HFFc6 (cell line): ENCODE data around the gene GSPT1. TPM values are rescaled to one million over a fixed set of nuclear protein-coding genes. Genes with fewer than 3 reads are reported as not detected.
"Not testable (repeated sequence)": the region's sequence is repeated elsewhere in the genome, so short reads cannot be mapped to it uniquely, and the experiment has no call there.

Experiments used
- DNase-seq: peaks from one replicate; pipeline ENCODE4 v3.0.0-alpha.2; 2018
- H3K27ac Mint-ChIP-seq: 2 replicates; pipeline ENCODE4 v1.8.0; 2020; ENCODE audit warnings: mild to moderate bottlenecking, mixed read lengths
- H3K27me3 Mint-ChIP-seq: 2 replicates; pipeline ENCODE4 v1.8.0; 2021; ENCODE audit warnings: mild to moderate bottlenecking, moderate library complexity, mixed read lengths; ENCODE audit not compliant: insufficient read depth
- H3K36me3 Mint-ChIP-seq: 2 replicates; pipeline ENCODE4 v1.8.0; 2021; ENCODE audit warnings: low read depth, mixed read lengths
- H3K4me1 Mint-ChIP-seq: 2 replicates; pipeline ENCODE4 v1.8.0; 2020; ENCODE audit warnings: low read depth, mixed read lengths
- H3K4me3 Mint-ChIP-seq: 2 replicates; pipeline ENCODE4 v1.8.0; 2020; ENCODE audit warnings: mild to moderate bottlenecking, moderate library complexity, mixed read lengths
- H3K9me3 Mint-ChIP-seq: 2 replicates; pipeline ENCODE4 v1.8.0; 2020; ENCODE audit warnings: mild to moderate bottlenecking, mixed read lengths
- CTCF ChIP-seq: fragments of 200-600 bp; sonication (generic); IDR thresholded peaks from 2 replicates; pipeline ENCODE4 v1.5.0; 2021; ENCODE audit warnings: antibody characterized with exemption, mild to moderate bottlenecking
- total RNA-seq, 6 experiments: library from RNA; stranded (reverse); fragmentation: NEBNext Ultra II Directional; extraction: Animal tissue kit (Norgen Biotek cat#: 25700); gene quantifications; 2 replicates in 1 of 6; 3 replicates in 5 of 6; pipeline ENCODE4 v1.2.3, GENCODE V29; 2021

The GSPT1 gene
- total RNA-seq, 6 experiments from 2014 or later: 187 to 221 (median 211) TPM

GRCh38 chr16:11836650-11837244, 79.0 kb downstream of the GSPT1 start:
- peaks cover 33% of the 10 kb centered on the region for H3K4me1 Mint-ChIP-seq
- DNase-seq: peak; percentile 83
- no peaks in the 10 kb centered on the region; the same call in 1 of the 2 replicates for H3K9me3 Mint-ChIP-seq
- H3K27ac Mint-ChIP-seq: peak overlapping the region; percentile 86
- peaks cover 32% of the 10 kb centered on the region for H3K36me3 Mint-ChIP-seq
- H3K27me3 Mint-ChIP-seq: peaks cover 8% of the 10 kb centered on the region; the same call in 1 of the 2 replicates
- no peak for TF ChIP-seq CTCF
- H3K4me3 Mint-ChIP-seq: peak overlapping the region; percentile 54

GRCh38 chr16:11835891-11836649, 79.7 kb downstream of the GSPT1 start:
- Mint-ChIP-seq H3K9me3 (no peaks in the 10 kb centered on the region; the same call in 1 of the 2 replicates), H3K4me3 (peak overlapping the region; percentile 54), H3K4me1 (peaks cover 33% of the 10 kb centered on the region), H3K27ac (peak overlapping the region; percentile 86), H3K27me3 (peaks cover 8% of the 10 kb centered on the region; the same call in 1 of the 2 replicates), H3K36me3 (peaks cover 27% of the 10 kb centered on the region)
- peak; percentile 64 for DNase-seq
- TF ChIP-seq CTCF: no peak

GRCh38 chr16:11835309-11835708, 80.4 kb downstream of the GSPT1 start:
- H3K27ac Mint-ChIP-seq: no peak overlapping the region

GRCh38 chr16:11833951-11834695, 81.6 kb downstream of the GSPT1 start:
- Mint-ChIP-seq H3K27ac (no peak overlapping the region), H3K36me3 (peaks cover 13% of the 10 kb centered on the region), H3K9me3 (no peaks in the 10 kb centered on the region; the same call in 1 of the 2 replicates), H3K4me1 (peaks cover 33% of the 10 kb centered on the region), H3K27me3 (peaks cover 8% of the 10 kb centered on the region; the same call in 1 of the 2 replicates), H3K4me3 (no peak overlapping the region)
- peak; percentile 28 for DNase-seq
- TF ChIP-seq CTCF: no peak

More at GRCh38 chr16:11835309-11835708, 80.4 kb downstream of the GSPT1 start:
- Mint-ChIP-seq H3K4me1 (peaks cover 33% of the 10 kb centered on the region), H3K4me3 (no peak overlapping the region), H3K36me3 (peaks cover 23% of the 10 kb centered on the region), H3K27me3 (peaks cover 8% of the 10 kb centered on the region; the same call in 1 of the 2 replicates), H3K9me3 (no peaks in the 10 kb centered on the region; the same call in 1 of the 2 replicates)
- no peak for DNase-seq
- TF ChIP-seq CTCF: no peak

GRCh38 chr16:11828696-11829095, 87.1 kb downstream of the GSPT1 start:
- Mint-ChIP-seq H3K36me3 (no peaks in the 10 kb centered on the region), H3K27me3 (peaks cover 6% of the 10 kb centered on the region; the same call in 1 of the 2 replicates), H3K4me1 (peaks cover 8% of the 10 kb centered on the region; the same call in 1 of the 2 replicates), H3K4me3 (no peak overlapping the region), H3K9me3 (no peaks in the 10 kb centered on the region), H3K27ac (no peak overlapping the region)
- TF ChIP-seq CTCF: no peak
- no peak for DNase-seq

GRCh38 chr16:11825520-11826165, 90.1 kb downstream of the GSPT1 start:
- not testable (repeated sequence) for DNase-seq

More at GRCh38 chr16:11825520-11826165, 90.1 kb downstream of the GSPT1 start:
- not testable (repeated sequence) for H3K9me3 Mint-ChIP-seq, H3K4me3 Mint-ChIP-seq, H3K27me3 Mint-ChIP-seq, H3K36me3 Mint-ChIP-seq, H3K4me1 Mint-ChIP-seq, H3K27ac Mint-ChIP-seq
